HG03432 (cell line): ENCODE data around the gene TNFRSF1B.

Experiments used
- ATAC-seq: cut with Tn5 transposase; IDR thresholded peaks from one replicate; pipeline ENCODE4 v1.9.1; 2021; ENCODE audit warnings: mild to moderate bottlenecking, moderate library complexity; ENCODE audit not compliant: unreplicated experiment

Gene TNFRSF1B

GRCh38 chr1:12188657-12189327, 22.0 kb downstream of the TNFRSF1B start:
- ATAC-seq = no peak

GRCh38 chr1:12189328-12189682, 22.5 kb downstream of the TNFRSF1B start:
- ATAC-seq = no peak

GRCh38 chr1:12191242-12192032, 24.6 kb downstream of the TNFRSF1B start:
- no peak for ATAC-seq

- ATAC-seq = no peak
These were observed 27.9 kb downstream of the TNFRSF1B start for GRCh38 chr1:12194666-12195216.

- no peak for ATAC-seq
These were observed 28.6 kb downstream of the TNFRSF1B start for GRCh38 chr1:12195416-12195815.

GRCh38 chr1:12196641-12197482, 30.1 kb downstream of the TNFRSF1B start:
- ATAC-seq = no peak

- no peak for ATAC-seq
These were observed 30.7 kb downstream of the TNFRSF1B start for GRCh38 chr1:12197483-12197880.

GRCh38 chr1:12200208-12200607, 33.4 kb downstream of the TNFRSF1B start:
- ATAC-seq = no peak

GRCh38 chr1:12201352-12202189, 34.8 kb downstream of the TNFRSF1B start:
- ATAC-seq = peak; percentile 31

- ATAC-seq = no peak
These were observed 35.4 kb downstream of the TNFRSF1B start for GRCh38 chr1:12202190-12202497.

- ATAC-seq = no peak
These were observed 35.8 kb downstream of the TNFRSF1B start for GRCh38 chr1:12202577-12202976.

GRCh38 chr1:12203216-12204007, 36.6 kb downstream of the TNFRSF1B start:
- ATAC-seq = no peak

- no peak for ATAC-seq
These were observed 37.3 kb downstream of the TNFRSF1B start for GRCh38 chr1:12204140-12204539.

- ATAC-seq = no peak
These were observed 38.2 kb downstream of the TNFRSF1B start for GRCh38 chr1:12204754-12205658.

GRCh38 chr1:12206238-12206637, 39.4 kb downstream of the TNFRSF1B start:
- ATAC-seq = no peak

GRCh38 chr1:12206792-12207424, 40.1 kb downstream of the TNFRSF1B start:
- no peak for ATAC-seq

GRCh38 chr1:12208271-12208670, 41.5 kb downstream of the TNFRSF1B start:
- ATAC-seq = no peak

- ATAC-seq = peak; percentile 50
These were observed 42.1 kb downstream of the TNFRSF1B start for GRCh38 chr1:12208764-12209494.
